Progenitor cell of endocrine pancreas (in vitro differentiated cells): ENCODE data around the gene PRKACB. TPM values are rescaled to one million over a fixed set of nuclear protein-coding genes. Genes with fewer than 3 reads are reported as not detected.
"Not testable (repeated sequence)": the region's sequence is repeated elsewhere in the genome, so short reads cannot be mapped to it uniquely, and the experiment has no call there.

Source experiments
- DNase-seq: peaks from one replicate; pipeline ENCODE4 v3.0.0; 2021; ENCODE audit warnings: low spot score; ENCODE audit not compliant: unreplicated experiment
- H3K27ac Mint-ChIP-seq: 2 replicates; pipeline ENCODE4 v1.8.0; 2021; ENCODE audit warnings: mild to moderate bottlenecking, moderate library complexity, mixed read lengths
- H3K27me3 Mint-ChIP-seq: 2 replicates; pipeline ENCODE4 v1.8.0; 2021; ENCODE audit warnings: mixed read lengths
- H3K36me3 Mint-ChIP-seq: 2 replicates; pipeline ENCODE4 v1.8.0; 2022; ENCODE audit warnings: mixed read lengths; ENCODE audit not compliant: insufficient read depth
- H3K4me1 Mint-ChIP-seq: 2 replicates; pipeline ENCODE4 v1.8.0; 2021; ENCODE audit warnings: low read depth, mixed read lengths
- H3K4me3 Mint-ChIP-seq: 2 replicates; pipeline ENCODE4 v1.8.0; 2021; ENCODE audit warnings: low read depth, mild to moderate bottlenecking, moderate library complexity, mixed read lengths
- H3K9me3 Mint-ChIP-seq: 2 replicates; pipeline ENCODE4 v1.8.0; 2021; ENCODE audit warnings: low read depth, mixed read lengths
- CTCF ChIP-seq: fragments of 200-600 bp; sonication (generic); IDR thresholded peaks from one replicate; pipeline ENCODE4 v1.5.0; 2021; ENCODE audit warnings: antibody characterized with exemption, mild to moderate bottlenecking; ENCODE audit not compliant: unreplicated experiment
- long read RNA-seq: library from polyadenylated mRNA; unstranded; transcript quantifications from one replicate; pipeline ENCODE4 v2.0.0, GENCODE V29; 2020
- total RNA-seq: library from RNA; stranded (reverse); gene quantifications from 2 replicates; pipeline ENCODE4 v1.2.1, GENCODE V29; 2021

Gene PRKACB
- 96.0 and 101 TPM in 2 replicates for total RNA-seq
- long read RNA-seq, full-length matches to known transcripts = 14 of 64 reads
- long read RNA-seq, partial matches to known transcripts = 7 of 64 reads
- long read RNA-seq, other reads (novel, unspliced or antisense) = 43 of 64 reads

GRCh38 chr1:84143796-84144565 lies at the start of gene PRKACB:
TSS of gene PRKACB (plus strand) at chr1:84144271. CDS start at chr1:84144362, 91 bp downstream.
- Mint-ChIP-seq H3K4me3 (no peak within 1 kb of the TSS), H3K4me1 (peaks cover 15% of the 10 kb centered on the region), H3K27me3 (no peaks in the 10 kb centered on the region), H3K36me3 (peaks cover 11% of the 10 kb centered on the region), H3K9me3 (peaks cover 3% of the 10 kb centered on the region), H3K27ac (peak within 1 kb of the TSS; percentile 17)
- TF ChIP-seq CTCF = no peak
- DNase-seq = no peak

DNA sequence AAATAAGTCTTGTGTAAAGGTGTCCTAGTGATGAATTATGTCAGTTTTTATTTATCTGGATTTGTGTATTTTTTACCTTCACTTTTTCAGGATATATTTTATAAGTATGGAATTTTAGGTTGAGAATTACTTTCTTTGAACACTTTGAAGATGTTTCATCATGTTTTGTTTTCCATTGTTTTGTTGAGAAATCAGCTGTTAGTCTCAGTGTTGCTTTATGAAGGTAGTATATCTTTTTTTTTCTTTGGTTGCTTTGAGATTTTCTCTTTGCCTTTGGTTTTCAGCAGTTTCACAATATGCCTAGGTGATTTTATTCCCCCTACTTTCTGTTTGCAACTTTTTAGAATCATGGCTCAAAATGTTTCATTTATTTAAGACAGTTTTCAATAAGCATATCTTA lies 48.8 kb upstream of the PRKACB start:
- Mint-ChIP-seq H3K4me1 (peaks cover 3% of the 10 kb centered on the region), H3K27ac (no peak overlapping the region)

GRCh38 chr1:84096176-84096575 lies 47.9 kb upstream of the PRKACB start:
- Mint-ChIP-seq H3K36me3 (peaks cover 30% of the 10 kb centered on the region), H3K27me3 (no peaks in the 10 kb centered on the region), H3K4me3 (no peak overlapping the region), H3K27ac (no peak overlapping the region), H3K4me1 (peaks cover 6% of the 10 kb centered on the region), H3K9me3 (peaks cover 27% of the 10 kb centered on the region)
- no peak for DNase-seq
- no peak for TF ChIP-seq CTCF

More for the DNA sequence above, 48.8 kb upstream of the PRKACB start:
- Mint-ChIP-seq H3K36me3 (peaks cover 29% of the 10 kb centered on the region), H3K27me3 (no peaks in the 10 kb centered on the region), H3K4me3 (no peak overlapping the region), H3K9me3 (peaks cover 27% of the 10 kb centered on the region)
- no peak for TF ChIP-seq CTCF
- no peak for DNase-seq

GRCh38 chr1:84101204-84101603 lies 42.9 kb upstream of the PRKACB start:
- no peak for DNase-seq
- Mint-ChIP-seq H3K27ac (no peak overlapping the region), H3K9me3 (peaks cover 15% of the 10 kb centered on the region), H3K4me1 (peaks cover 23% of the 10 kb centered on the region), H3K27me3 (no peaks in the 10 kb centered on the region), H3K4me3 (no peak overlapping the region), H3K36me3 (peaks cover 18% of the 10 kb centered on the region)
- no peak for TF ChIP-seq CTCF

GRCh38 chr1:84103197-84103992 lies 40.7 kb upstream of the PRKACB start:
- no peak for DNase-seq
- no peaks in the 10 kb centered on the region for H3K27me3 Mint-ChIP-seq
- H3K9me3 Mint-ChIP-seq = peaks cover 15% of the 10 kb centered on the region
- TF ChIP-seq CTCF = no peak
- H3K4me1 Mint-ChIP-seq = peaks cover 23% of the 10 kb centered on the region
- H3K27ac Mint-ChIP-seq = peak overlapping the region; percentile 92
- H3K4me3 Mint-ChIP-seq = no peak overlapping the region
- peaks cover 28% of the 10 kb centered on the region for H3K36me3 Mint-ChIP-seq

- not testable (repeated sequence) for H3K27ac Mint-ChIP-seq, DNase-seq, H3K27me3 Mint-ChIP-seq, H3K4me3 Mint-ChIP-seq
- H3K9me3 Mint-ChIP-seq = peaks cover 11% of the 10 kb centered on the region
- H3K4me1 Mint-ChIP-seq = peaks cover 14% of the 10 kb centered on the region
- peaks cover 32% of the 10 kb centered on the region for H3K36me3 Mint-ChIP-seq
These were observed 36.5 kb upstream of the PRKACB start for GRCh38 chr1:84107538-84107937.
